Right lobe of liver (tissue), 6 donors: Measurements from ENCODE around the gene TMEFF2. TPM values are rescaled to one million over a fixed set of nuclear protein-coding genes. Genes with fewer than 3 reads are reported as not detected.

Source experiments
- ATAC-seq, 4 donors: fragments of 200-7000 bp; cut with Tn5 transposase; one replicate each; pipeline ENCODE4 v1.9.1; 2020; ENCODE audit warnings: mild to moderate bottlenecking in 4 of 4, moderate library complexity in 4 of 4
- DNase-seq, 3 donors: peaks; one replicate each; pipeline ENCODE4 v3.0.0-alpha.2; 2020
- H3K27ac ChIP-seq, 3 donors: fragments of 200-600 bp; one replicate each; pipeline ENCODE4 v1.8.0; 2022
- H3K27me3 ChIP-seq, 2 donors: fragments of 200-600 bp; one replicate each; pipeline ENCODE4 v1.8.0; 2022
- H3K36me3 ChIP-seq, 4 donors: fragments of 200-600 bp; sonication (generic) in 1 of 4; one replicate each; pipeline versions ENCODE4 v1.5.1 to v1.8.0; 2017 to 2022; ENCODE audit warnings: control low read depth in 1 of 4
- H3K4me1 ChIP-seq, 4 donors: fragments of 200-600 bp; sonication (generic) in 1 of 4; one replicate each; pipeline versions ENCODE4 v1.5.1 to v1.8.0; 2017 to 2022; ENCODE audit warnings: control low read depth in 1 of 4
- H3K4me3 ChIP-seq, 3 donors: fragments of 200-600 bp; one replicate each; pipeline ENCODE4 v1.8.0; 2022
- H3K9me3 ChIP-seq, 4 donors: fragments of 200-600 bp; sonication (generic) in 1 of 4; one replicate each; pipeline versions ENCODE4 v1.5.1 to v1.8.0; 2017 to 2022; ENCODE audit warnings: control low read depth in 1 of 4
- CTCF ChIP-seq, 4 donors: fragments of 200-600 bp in 3 of 4; fragments of 450-650 bp in 1 of 4; IDR thresholded peaks; one replicate each; pipeline versions ENCODE4 v1.5.1 to v1.8.0; 2016 to 2022; ENCODE audit warnings: antibody characterized with exemption in 4 of 4, mild to moderate bottlenecking in 2 of 4
- POLR2A ChIP-seq: fragments of 450-650 bp; IDR thresholded peaks from one replicate; pipeline ENCODE4 v1.6.1; 2017; ENCODE audit warnings: antibody characterized with exemption, mild to moderate bottlenecking
- WGBS: methylation state at CpG from one replicate; pipeline ENCODE4 v1.1.6; 2018; ENCODE audit warnings: low coverage, low lambda C conversion rate; ENCODE audit not compliant: insufficient coverage; ENCODE audit errors: missing lambda C conversion rate; 5-methylcytosine and 5-hydroxymethylcytosine counted together
- intact Hi-C, 2 donors: fragments of 100-400 bp; cut with DNase I; formaldehyde crosslinking; loops; one replicate each; pipeline versions ENCODE4 v1.11.2 to v1.14.1; 2022
- total RNA-seq, 6 experiments: library from RNA; depleted of rRNA in 2 of 6; stranded (reverse); fragments of >200 nt in 2 of 6; fragmentation: NEBNext Ultra II Directional in 3 of 6; extraction: Animal tissue kit (Norgen Biotek cat#: 25700) in 3 of 6; gene quantifications; one replicate each; pipeline versions ENCODE4 v1.1.0 to v1.2.4, GENCODE V29; 2016 to 2023
- donor health status: DM: no; HTN: yes; CAD: no.
- donor health status: DM: no; HTN: no; CAD: no.
- donor health status: DM: no; HTN: no; CAD: no.
- donor health status: DM: no; HTN: yes; CAD: no.
- donor health status: DM: no; HTN: yes; CAD: no.

TMEFF2 gene
- total RNA-seq, 6 experiments from 2014 or later: not detected

- TF ChIP-seq CTCF (IDR thresholded peaks at IDR 0.05): no peak
- no peak for TF ChIP-seq POLR2A
- no peak for ATAC-seq
- peaks cover 0 to 38% (median 10%) of the 10 kb centered on the region in 4 donors for H3K4me1 ChIP-seq
Observed at GRCh38 chr2:192126426-192126825, 68.3 kb downstream of the TMEFF2 start.

DNA sequence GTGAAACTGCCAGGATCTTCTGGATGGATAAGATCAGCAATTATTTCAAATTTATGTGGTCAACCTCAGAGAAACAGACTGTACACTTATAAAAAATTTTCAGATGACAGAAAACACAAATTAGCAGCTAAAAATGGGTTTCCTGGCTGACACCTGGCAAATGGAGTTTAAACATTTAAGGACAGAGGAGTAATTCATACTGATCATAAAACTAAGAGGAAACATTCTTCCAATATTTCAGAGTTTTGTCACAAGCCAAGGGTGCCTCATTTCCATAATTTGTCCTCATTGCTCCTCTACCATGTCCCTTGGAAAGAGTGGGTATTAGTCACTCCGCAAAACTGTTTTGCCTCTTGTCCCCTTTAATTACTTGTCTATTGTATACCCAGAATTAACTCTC lies 70.2 kb downstream of the TMEFF2 start:
- TF ChIP-seq CTCF (IDR thresholded peaks at IDR 0.05): no peak
- no peak for TF ChIP-seq POLR2A
- no peaks in the 10 kb centered on the region for H3K36me3 ChIP-seq
- H3K4me3 ChIP-seq: no peak overlapping the region
- DNase-seq (no peak), ATAC-seq (no peak)
- H3K27me3 ChIP-seq: no peaks in the 10 kb centered on the region
- peak overlapping the region in 2 of 3 donors; percentile 35 to 56 for H3K27ac ChIP-seq
- 88% methylated on average over 1 of the region's 1 CpG for WGBS
- H3K4me1 ChIP-seq: peaks cover 0 to 38% (median 10%) of the 10 kb centered on the region in 4 donors
- intact Hi-C loops: no loop called here
- no peaks in the 10 kb centered on the region for H3K9me3 ChIP-seq

More at GRCh38 chr2:192126426-192126825, 68.3 kb downstream of the TMEFF2 start:
- Histone ChIP-seq H3K4me3 (no peak overlapping the region), H3K9me3 (no peaks in the 10 kb centered on the region), H3K27me3 (no peaks in the 10 kb centered on the region), H3K36me3 (no peaks in the 10 kb centered on the region), H3K27ac (peak overlapping the region in 1 of 3 donors; percentile 77)
- no peak for DNase-seq
- intact Hi-C loops: no loop called here
- 0% methylated on average over 1 of the region's 1 CpG for WGBS

GRCh38 chr2:192123847-192124246 lies 70.9 kb downstream of the TMEFF2 start:
- intact Hi-C loops: no loop called here
- Histone ChIP-seq H3K4me1 (peaks cover 0 to 37% (median 9%) of the 10 kb centered on the region in 4 donors), H3K27me3 (no peaks in the 10 kb centered on the region), H3K36me3 (no peaks in the 10 kb centered on the region), H3K4me3 (no peak overlapping the region), H3K27ac (peak overlapping the region in 2 of 3 donors; percentile 47 to 56), H3K9me3 (no peaks in the 10 kb centered on the region)
- DNase-seq (peak in 1 of 3 donors; percentile 79), ATAC-seq (peak; percentile 90 to 95 (median 92))
- TF ChIP-seq CTCF (IDR thresholded peaks at IDR 0.05): no peak
- TF ChIP-seq POLR2A: no peak

GRCh38 chr2:192122946-192123345 lies 71.8 kb downstream of the TMEFF2 start:
- no peak for ATAC-seq

More at GRCh38 chr2:192122946-192123345, 71.8 kb downstream of the TMEFF2 start:
- no peak for DNase-seq
- Histone ChIP-seq H3K27ac (peak overlapping the region in 1 of 3 donors; percentile 47), H3K9me3 (no peaks in the 10 kb centered on the region), H3K4me3 (no peak overlapping the region), H3K27me3 (no peaks in the 10 kb centered on the region), H3K4me1 (peaks cover 0 to 28% (median 8%) of the 10 kb centered on the region in 4 donors), H3K36me3 (no peaks in the 10 kb centered on the region)
- TF ChIP-seq POLR2A (no peak), CTCF (IDR thresholded peaks at IDR 0.05) (no peak)
- intact Hi-C loops: no loop called here
